ENCODE results near the gene TRPM5.

TRPM5 gene

DNA sequence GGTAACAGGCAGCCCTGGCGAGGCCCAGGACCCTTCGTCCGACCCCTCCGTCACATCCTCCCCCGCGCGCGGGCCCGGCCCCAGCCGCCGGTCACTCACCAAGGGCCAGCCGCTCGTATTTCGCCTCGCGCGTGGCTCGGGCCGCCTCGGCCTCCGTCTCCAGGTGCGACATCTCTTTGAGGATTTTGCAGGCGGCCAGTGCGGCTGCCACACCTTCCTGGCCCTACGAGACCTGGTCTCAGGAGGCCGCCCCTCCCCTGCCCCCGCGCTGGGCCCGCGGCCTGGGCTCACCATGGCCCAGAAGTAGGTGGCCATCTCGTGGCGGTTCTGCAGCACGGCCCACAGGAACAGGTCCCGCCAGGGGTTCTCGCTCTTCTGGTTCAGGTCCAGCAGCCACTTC lies 29.7 kb downstream of the TRPM5 start:
- Mint-ChIP-seq H3K36me3 (no peaks in the 10 kb centered on the region), H3K4me3 (no peak overlapping the region), H3K27ac (no peak overlapping the region), H3K4me1 (no peaks in the 10 kb centered on the region), H3K9me3 (no peaks in the 10 kb centered on the region), H3K27me3 (no peaks in the 10 kb centered on the region)

DNA sequence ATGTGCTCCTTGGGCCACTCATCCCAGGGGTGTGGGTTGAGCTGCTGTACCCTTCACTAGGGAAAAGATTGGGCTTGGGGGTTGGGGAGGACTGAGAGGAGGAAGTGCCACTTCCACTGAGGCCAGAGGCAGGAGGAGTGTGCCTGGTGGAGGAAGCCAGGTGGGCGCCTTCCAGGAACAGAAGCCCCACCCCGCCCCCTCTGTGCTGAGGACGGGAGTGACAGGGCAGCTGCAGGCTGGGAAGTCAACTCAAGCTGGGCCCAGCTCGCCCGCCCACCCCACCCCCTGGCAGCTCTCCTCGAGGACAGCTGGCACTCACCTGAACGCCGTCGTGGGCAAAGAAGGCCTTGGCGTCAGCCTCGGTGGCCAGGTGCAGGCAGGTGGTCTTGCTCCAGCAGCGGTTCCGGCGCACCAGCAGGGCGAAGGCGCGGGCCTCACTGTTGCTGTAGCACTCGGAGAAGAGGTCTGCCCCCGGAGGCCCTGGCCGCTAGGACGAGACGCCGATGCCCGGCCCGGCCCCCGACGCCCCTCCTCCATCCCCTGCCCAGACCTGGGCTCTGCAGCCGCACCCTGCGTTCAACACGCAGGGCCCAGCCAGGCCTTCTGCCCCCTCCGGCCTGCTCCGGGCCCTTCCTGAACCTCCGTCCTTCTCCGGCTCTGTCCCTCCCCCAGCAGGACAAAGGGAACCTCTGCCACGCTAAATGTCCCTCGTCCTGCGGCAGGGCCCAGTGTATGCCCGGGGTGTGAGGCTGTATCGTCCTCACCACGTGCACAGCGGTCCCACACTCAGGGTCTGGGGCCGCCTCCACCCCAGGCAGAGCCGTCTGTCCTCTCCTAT lies 30.4 kb downstream of the TRPM5 start:
- H3K36me3 Mint-ChIP-seq, result no peaks in the 10 kb centered on the region
- H3K27ac Mint-ChIP-seq, result no peak overlapping the region
- H3K9me3 Mint-ChIP-seq, result no peaks in the 10 kb centered on the region
- H3K27me3 Mint-ChIP-seq, result no peaks in the 10 kb centered on the region
- H3K4me3 Mint-ChIP-seq, result no peak overlapping the region
- no peaks in the 10 kb centered on the region for H3K4me1 Mint-ChIP-seq

DNA sequence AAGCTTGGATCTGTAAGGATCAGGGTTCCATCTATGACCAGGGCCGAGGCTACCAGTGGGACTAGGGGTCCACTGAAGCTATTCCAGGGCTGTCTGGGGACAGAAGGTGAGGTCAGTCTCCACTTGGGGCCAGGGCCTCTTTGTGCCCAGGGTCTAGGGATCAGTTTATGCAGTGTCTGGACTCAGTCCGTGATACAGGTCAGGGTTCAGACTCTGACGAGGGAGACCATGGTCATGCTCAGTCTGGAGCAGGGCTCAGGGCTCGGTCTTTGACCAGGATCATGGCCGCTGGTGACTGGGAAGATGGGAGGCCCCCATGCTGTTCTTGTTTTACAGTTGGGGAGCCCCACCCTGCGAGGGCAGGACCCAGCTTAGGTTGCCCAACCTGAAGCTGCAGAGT lies 32.0 kb downstream of the TRPM5 start:
- Mint-ChIP-seq H3K36me3 (no peaks in the 10 kb centered on the region), H3K9me3 (no peaks in the 10 kb centered on the region), H3K27me3 (no peaks in the 10 kb centered on the region), H3K4me1 (no peaks in the 10 kb centered on the region), H3K4me3 (no peak overlapping the region), H3K27ac (no peak overlapping the region)

DNA sequence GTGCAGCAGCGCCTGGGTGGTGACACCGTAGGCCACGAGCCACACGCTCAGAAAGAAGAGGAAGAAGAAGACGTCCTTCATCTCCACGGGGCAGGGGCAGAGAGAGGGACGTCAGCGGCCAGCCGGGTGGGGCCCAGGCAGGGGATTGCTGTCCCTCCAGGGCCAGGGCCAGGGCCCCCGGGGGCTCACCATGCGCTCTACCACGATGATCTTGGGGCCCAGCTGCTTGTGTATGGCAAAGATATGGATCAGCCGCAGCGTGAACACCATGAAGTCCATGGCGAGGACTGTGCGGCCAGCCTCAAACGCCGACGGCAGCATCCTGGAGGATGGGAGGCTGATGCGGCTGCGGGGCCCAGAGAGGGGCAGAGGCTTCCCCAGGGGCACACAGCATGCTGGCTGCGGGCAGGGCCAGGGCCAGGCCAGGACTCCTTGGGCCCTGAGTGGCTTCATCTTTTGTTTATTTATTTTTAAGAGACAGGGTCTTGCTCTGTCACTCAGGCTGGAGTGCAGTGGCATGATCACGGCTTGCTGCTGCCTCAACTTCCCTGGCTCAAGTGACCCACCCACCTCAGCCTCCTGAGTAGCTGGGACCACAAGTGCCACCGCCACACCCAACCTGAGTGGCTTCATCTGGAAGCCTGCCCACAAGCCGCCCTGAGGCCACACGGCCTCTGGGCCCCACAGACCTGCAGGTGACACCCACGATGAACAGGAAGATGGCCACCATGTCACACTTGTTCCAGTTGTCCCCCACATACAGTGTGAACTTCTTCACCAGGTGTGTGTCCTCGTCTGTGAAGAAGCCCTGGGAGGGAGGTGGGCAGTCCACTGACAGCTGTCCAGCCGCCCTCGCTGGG lies 32.6 kb downstream of the TRPM5 start:
- Mint-ChIP-seq H3K27me3 (no peaks in the 10 kb centered on the region), H3K4me1 (no peaks in the 10 kb centered on the region), H3K36me3 (no peaks in the 10 kb centered on the region), H3K4me3 (no peak overlapping the region), H3K9me3 (no peaks in the 10 kb centered on the region), H3K27ac (no peak overlapping the region)

DNA sequence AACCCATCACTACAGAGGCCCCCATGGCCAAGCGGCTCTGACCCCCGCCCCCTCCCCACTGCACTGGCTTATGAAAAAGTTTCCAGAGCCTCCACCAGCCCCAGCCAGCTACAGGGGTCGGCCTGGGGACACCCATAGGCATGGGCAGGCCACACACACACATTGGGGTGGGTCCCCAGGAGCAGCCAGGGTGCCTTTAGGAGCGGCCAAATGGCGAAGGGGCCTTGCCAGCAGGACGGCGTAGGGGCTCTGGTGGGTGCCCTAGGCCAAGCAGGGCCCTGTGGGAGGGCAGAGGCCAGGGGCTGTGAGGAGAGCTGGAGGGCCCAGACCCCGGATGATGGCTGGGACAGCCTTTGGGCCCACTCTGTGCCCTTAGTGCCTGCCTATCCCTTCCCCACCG lies 33.7 kb downstream of the TRPM5 start:
- H3K9me3 Mint-ChIP-seq, result no peaks in the 10 kb centered on the region
- no peaks in the 10 kb centered on the region for H3K4me1 Mint-ChIP-seq

DNA sequence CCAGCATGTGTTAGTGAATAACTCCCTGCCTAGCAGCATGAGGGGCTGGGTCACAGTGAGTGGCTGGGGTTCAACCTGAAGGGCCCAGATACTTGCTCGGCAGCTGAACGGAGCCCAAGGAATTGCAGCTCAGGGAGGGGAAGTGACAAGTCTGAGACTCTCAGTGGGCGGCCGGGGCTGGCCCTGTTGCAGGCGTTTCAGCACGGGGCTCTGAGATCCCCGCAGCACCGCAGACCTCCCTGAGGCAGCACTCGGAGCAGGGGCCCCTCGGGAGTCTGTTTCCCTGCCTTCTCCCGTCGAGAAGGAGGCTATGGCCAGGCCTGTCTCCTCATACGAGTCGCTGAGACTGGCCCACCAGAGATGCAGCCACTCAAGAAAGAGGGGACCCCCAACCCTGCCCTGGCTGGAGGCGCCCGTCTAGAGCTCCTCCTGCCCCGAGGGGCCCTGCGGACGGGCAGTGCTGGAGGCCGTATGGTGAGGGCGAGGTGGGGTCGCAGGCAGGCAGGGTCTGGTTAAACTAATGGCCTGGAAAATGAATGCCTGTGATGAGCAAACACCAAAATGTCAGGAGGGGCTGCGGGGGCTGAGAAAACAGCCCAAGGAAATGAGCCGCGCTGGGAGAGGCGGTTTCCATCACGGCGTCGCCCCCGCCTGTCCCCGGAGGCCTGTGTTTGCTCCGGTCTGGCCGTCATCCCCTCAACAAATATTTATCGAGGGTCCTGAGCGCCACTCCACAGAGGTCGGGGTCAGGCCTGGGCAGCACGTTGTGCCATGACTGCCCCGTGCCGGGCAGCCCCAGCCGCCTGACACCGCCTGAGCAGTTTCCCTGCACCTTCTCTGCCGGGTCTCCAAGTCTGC lies 34.5 kb downstream of the TRPM5 start:
- no peak overlapping the region for H3K4me3 Mint-ChIP-seq
- H3K4me1 Mint-ChIP-seq, result no peaks in the 10 kb centered on the region
- no peaks in the 10 kb centered on the region for H3K36me3 Mint-ChIP-seq
- no peaks in the 10 kb centered on the region for H3K27me3 Mint-ChIP-seq
- no peak overlapping the region for H3K27ac Mint-ChIP-seq
- no peaks in the 10 kb centered on the region for H3K9me3 Mint-ChIP-seq

More for the DNA sequence above, 33.7 kb downstream of the TRPM5 start:
- no peaks in the 10 kb centered on the region for H3K27me3 Mint-ChIP-seq
- no peaks in the 10 kb centered on the region for H3K36me3 Mint-ChIP-seq
- H3K27ac Mint-ChIP-seq, result no peak overlapping the region
- no peak overlapping the region for H3K4me3 Mint-ChIP-seq

DNA sequence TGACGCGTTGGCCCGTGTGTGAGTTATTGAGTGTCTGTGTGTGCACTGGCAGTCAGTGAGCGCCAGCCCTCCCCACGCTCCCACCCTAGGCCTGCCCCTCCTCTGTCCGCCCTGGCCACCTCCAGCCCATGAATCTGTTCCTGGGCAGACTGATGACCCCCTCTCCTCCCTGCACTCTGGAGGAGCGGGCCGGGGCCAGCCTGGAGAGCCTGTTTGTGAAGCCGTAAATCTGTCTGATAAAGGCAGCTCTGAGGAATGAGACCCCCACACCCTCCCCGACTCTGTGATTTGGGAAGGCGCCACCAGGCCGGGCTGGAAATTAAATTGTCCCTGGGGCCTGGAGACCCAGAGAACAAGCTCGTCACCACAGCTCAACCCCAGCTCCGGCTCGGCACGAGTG lies 35.2 kb downstream of the TRPM5 start:
- Mint-ChIP-seq H3K36me3 (no peaks in the 10 kb centered on the region), H3K27ac (no peak overlapping the region), H3K27me3 (no peaks in the 10 kb centered on the region), H3K9me3 (no peaks in the 10 kb centered on the region), H3K4me3 (no peak overlapping the region), H3K4me1 (no peaks in the 10 kb centered on the region)

DNA sequence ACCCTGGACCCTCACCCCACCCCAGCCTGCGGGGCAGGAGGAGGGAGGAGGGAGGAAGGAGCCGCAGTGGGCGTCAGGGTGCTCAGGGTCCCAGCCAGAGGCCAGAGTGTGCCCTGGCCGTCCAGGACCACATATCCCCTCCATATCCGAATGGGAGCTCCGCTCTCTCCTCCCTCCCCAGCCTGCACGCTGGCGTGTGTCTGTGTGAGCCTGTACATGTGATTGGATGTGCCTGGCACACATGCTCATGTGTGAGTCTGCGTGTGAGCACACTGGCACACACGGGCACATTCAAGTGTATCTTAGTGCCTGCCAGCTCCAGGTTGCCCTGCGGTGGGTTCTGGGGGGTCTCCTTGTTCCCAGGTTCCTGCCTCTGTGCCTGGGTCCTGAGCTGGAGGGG lies 35.6 kb downstream of the TRPM5 start:
- H3K27ac Mint-ChIP-seq, result no peak overlapping the region
- no peaks in the 10 kb centered on the region for H3K36me3 Mint-ChIP-seq
- no peaks in the 10 kb centered on the region for H3K4me1 Mint-ChIP-seq
- no peaks in the 10 kb centered on the region for H3K27me3 Mint-ChIP-seq
- H3K9me3 Mint-ChIP-seq, result no peaks in the 10 kb centered on the region
- H3K4me3 Mint-ChIP-seq, result no peak overlapping the region

DNA sequence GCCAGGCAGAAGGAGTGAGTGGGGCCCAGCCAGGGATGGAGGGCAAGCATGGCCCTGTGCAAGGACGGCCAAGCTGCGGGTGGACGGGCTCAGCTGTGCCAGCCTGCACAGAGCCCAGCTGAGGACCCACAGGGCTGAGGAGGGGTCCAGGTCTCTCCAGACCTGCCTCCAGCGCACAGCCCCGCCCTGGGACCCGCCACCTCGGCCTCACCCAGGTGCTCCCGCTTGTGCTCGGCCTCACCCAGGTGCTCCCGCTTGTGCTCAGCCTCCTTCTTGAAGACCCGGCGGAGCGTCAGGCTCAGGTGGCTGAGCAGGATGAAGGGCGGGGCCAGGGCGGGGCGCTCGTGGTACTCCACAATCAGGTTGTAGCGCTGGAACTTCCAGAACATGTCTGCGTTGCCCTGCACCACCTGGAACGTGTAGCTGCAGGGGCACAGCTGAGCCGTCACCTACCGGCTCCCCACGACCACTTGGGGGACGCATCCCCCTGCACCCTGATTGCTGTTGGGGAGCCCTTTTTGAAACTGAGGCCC lies 37.4 kb downstream of the TRPM5 start:
- peaks cover 5% of the 10 kb centered on the region for H3K4me1 Mint-ChIP-seq
- H3K27ac Mint-ChIP-seq, result no peak overlapping the region
- no peaks in the 10 kb centered on the region for H3K9me3 Mint-ChIP-seq
- H3K36me3 Mint-ChIP-seq, result no peaks in the 10 kb centered on the region
- H3K4me3 Mint-ChIP-seq, result no peak overlapping the region
- no peaks in the 10 kb centered on the region for H3K27me3 Mint-ChIP-seq

DNA sequence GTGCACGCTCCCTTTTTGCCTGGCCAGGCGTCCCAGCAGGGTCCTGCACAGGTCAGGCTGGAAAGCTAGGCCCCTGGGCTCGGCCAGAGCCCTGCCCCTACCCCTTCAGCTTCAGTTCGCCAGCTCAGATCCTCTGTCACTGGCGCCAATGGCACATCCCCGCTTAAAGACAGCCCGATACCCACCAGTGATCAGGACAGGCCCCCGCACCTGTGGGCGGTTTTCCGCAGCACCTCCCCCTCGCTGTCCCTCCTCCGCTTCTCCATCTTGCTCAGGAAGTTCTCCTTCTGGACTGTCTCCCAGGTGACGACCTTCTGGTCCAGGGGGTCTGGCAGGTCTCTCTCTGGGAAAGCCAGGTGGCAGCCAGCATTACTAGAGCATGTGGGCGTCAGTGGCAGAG lies 37.9 kb downstream of the TRPM5 start:
- Mint-ChIP-seq H3K27ac (peak overlapping the region; percentile 52), H3K36me3 (no peaks in the 10 kb centered on the region), H3K4me1 (peaks cover 7% of the 10 kb centered on the region), H3K9me3 (no peaks in the 10 kb centered on the region), H3K4me3 (no peak overlapping the region), H3K27me3 (no peaks in the 10 kb centered on the region)

DNA sequence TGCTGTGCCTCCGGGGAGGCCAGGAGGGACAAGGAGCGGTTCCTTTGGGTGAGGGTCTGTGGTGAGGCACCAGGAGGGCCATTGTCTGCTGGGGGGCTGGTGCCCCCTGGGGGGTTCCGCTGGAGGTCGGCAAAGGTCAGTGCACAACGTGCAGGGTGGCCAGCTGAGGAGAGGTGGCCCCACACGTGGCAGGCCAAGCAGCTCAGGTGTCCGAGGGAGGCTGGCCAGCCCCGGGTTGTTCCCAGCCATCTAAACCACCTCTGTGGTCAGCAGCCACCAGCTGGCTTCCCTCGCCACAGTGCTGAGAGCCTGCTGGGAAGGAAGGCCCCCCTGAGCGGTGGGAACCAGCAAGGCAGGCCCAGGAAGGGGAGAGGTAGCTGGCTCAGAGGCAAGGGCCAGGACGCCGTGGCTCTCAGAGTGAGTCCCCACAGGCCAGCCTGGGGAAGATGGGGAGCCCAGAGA lies 39.5 kb downstream of the TRPM5 start:
- Mint-ChIP-seq H3K4me3 (no peak overlapping the region), H3K27me3 (no peaks in the 10 kb centered on the region), H3K27ac (no peak overlapping the region)

DNA sequence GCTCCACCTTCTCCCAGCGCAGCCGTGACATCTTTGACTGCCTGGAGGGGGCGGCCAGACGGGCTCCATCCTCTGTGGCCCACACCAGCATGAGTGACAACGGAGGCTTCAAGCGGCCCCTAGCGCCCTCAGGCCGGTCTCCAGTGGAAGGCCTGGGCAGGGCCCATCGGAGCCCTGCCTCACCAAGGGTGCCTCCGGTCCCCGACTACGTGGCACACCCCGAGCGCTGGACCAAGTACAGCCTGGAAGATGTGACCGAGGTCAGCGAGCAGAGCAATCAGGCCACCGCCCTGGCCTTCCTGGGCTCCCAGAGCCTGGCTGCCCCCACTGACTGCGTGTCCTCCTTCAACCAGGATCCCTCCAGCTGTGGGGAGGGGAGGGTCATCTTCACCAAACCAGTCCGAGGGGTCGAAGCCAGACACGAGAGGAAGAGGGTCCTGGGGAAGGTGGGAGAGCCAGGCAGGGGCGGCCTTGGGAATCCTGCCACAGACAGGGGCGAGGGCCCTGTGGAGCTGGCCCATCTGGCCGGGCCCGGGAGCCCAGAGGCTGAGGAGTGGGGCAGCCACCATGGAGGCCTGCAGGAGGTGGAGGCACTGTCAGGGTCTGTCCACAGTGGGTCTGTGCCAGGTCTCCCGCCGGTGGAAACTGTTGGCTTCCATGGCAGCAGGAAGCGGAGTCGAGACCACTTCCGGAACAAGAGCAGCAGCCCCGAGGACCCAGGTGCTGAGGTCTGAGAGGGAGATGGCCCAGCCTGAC lies 41.2 kb downstream of the TRPM5 start:
- no peaks in the 10 kb centered on the region for H3K36me3 Mint-ChIP-seq
- H3K4me1 Mint-ChIP-seq, result peaks cover 20% of the 10 kb centered on the region
- H3K27ac Mint-ChIP-seq, result no peak overlapping the region
- H3K27me3 Mint-ChIP-seq, result no peaks in the 10 kb centered on the region
- H3K9me3 Mint-ChIP-seq, result no peaks in the 10 kb centered on the region
- H3K4me3 Mint-ChIP-seq, result peak overlapping the region; percentile 33

More for the DNA sequence above, 39.5 kb downstream of the TRPM5 start:
- Mint-ChIP-seq H3K4me1 (peaks cover 14% of the 10 kb centered on the region), H3K36me3 (no peaks in the 10 kb centered on the region), H3K9me3 (no peaks in the 10 kb centered on the region)

DNA sequence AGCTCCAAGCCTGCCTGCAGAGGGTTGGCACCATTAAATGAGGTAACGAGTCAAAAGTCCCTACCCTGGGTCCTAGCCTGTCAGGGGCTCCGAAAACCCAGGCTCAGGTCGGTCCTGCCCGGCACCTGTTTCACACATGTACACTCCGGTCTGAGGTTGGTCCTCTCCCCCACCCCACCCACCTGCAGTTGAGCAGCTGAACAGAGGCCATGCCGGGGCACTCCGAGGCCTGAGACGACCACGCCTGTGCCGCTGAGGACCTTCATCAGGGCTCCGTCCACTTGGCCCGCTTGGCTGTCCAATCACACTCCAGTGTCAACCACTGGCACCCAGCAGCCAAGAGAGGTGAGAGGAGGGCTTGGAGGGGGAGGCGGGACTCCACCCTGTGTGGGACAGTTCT lies 42.2 kb downstream of the TRPM5 start:
- H3K36me3 Mint-ChIP-seq, result no peaks in the 10 kb centered on the region
- H3K4me1 Mint-ChIP-seq, result peaks cover 20% of the 10 kb centered on the region
- H3K4me3 Mint-ChIP-seq, result peak overlapping the region; percentile 94
- no peak overlapping the region for H3K27ac Mint-ChIP-seq
- no peaks in the 10 kb centered on the region for H3K27me3 Mint-ChIP-seq
- no peaks in the 10 kb centered on the region for H3K9me3 Mint-ChIP-seq

DNA sequence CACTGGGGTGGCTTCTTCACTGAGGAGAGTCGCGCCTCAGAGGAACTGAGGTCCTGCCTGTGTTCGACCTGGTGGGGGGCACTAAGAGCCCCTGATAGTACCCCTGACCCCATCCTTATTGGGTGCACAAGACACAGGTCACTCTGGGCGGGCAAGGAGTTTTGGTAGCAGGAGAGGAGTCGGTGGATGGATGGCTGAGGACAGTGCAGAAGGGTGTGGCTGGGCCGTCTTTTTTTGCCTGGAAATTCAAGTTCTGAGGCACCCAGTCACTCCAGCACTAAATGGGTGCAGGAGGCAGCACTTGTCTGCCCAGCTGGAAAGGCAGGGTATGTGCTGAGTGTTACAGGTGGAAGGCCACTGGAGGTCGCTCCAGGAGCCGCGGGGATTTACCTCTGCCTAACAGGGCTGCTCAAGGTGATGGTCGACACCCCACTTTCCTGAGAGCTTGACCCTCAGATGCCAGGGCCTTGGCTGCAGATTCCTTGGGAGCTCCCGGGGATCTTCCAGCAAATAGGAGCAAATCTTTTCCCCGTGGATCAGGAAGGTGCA lies 42.8 kb downstream of the TRPM5 start:
- H3K9me3 Mint-ChIP-seq, result no peaks in the 10 kb centered on the region
- no peaks in the 10 kb centered on the region for H3K27me3 Mint-ChIP-seq
- no peaks in the 10 kb centered on the region for H3K36me3 Mint-ChIP-seq
- H3K27ac Mint-ChIP-seq, result peak overlapping the region; percentile 76
- H3K4me3 Mint-ChIP-seq, result peak overlapping the region; percentile 94
- H3K4me1 Mint-ChIP-seq, result peaks cover 20% of the 10 kb centered on the region
